A549 treated with AZD9567 at 1 μM for 4 hours (cell line): ENCODE measurements around the gene GSTT2B. TPM values are rescaled to one million over a fixed set of nuclear protein-coding genes. Genes with fewer than 3 reads are reported as not detected.

ENCODE experiments used
- total RNA-seq: library from RNA; stranded (reverse); fragments of 200-300 nt; extraction: Qiagen RNA extraction; gene quantifications from 5 replicates; pipeline ENCODE4 v1.2.3, GENCODE V29; 2022; ENCODE audit not compliant: insufficient read depth

Gene GSTT2B, protein sequence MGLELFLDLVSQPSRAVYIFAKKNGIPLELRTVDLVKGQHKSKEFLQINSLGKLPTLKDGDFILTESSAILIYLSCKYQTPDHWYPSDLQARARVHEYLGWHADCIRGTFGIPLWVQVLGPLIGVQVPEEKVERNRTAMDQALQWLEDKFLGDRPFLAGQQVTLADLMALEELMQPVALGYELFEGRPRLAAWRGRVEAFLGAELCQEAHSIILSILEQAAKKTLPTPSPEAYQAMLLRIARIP
- total RNA-seq: 0.25 to 0.52 TPM (median 0.41 TPM) in 4 of 5 replicates, not detected in the other

DNA sequence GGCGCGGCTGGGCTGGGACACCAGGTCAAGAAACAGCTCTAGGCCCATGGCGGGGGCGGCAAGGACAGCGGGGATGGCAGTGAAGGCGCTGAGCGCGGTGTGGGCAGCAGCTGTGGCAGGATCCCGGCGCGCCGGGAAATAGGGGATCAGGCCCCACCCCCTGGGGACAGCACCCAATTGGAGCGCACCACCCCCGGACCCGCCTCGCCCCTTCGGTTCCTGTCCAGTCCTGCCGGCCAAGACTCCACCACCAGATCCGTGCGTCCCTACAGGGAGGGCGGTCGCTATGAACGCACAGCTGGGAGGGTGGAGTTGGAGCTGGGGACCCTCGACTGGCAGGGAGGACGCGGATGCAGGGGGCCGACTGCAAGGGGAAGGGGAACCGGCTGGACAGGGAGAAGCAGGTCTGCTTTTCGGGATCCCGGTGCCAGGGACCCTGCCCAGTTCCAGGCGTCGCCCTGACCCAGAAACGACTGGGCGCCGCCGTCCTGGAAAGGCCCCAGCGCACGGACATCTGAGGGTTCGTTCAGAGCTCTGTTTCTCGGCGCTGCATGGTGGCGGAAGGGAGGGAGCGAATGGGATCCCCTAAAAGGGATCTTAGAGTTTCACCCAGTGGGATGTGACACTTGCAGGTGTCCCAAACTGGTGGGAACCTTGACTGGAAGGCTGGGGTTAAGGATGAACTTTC, at the start of gene GSTT2B:
Gene GSTT2B (minus strand): TSS at position 112 of the 688 bp plus-strand sequence. CDS start 64 bp downstream, at position 48.

DNA sequence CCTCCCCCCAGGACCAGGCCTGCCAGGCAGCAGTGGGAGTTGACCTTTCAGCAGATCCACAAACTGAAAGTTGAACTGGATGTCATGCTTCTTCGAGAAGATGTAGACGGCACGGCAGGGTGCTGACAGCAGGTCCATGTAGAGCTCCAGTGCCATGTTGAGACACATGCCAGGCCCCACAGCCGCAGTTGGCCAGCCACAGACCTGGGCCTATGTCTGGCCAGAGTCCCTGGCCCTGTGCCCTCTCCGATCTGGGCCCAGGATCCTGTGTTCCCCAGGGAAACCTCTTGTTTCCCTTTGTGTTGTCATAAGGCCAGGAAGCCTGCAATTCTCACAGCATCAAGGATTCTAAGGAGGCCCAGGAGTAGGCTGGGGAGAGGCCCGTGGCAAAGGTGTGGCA, 44.2 kb upstream of the GSTT2B start, which contains the start of gene GSTT4:
Gene GSTT4 (minus strand): TSS at position 253 of the 400 bp plus-strand sequence. CDS start 97 bp downstream, at position 156.

DNA sequence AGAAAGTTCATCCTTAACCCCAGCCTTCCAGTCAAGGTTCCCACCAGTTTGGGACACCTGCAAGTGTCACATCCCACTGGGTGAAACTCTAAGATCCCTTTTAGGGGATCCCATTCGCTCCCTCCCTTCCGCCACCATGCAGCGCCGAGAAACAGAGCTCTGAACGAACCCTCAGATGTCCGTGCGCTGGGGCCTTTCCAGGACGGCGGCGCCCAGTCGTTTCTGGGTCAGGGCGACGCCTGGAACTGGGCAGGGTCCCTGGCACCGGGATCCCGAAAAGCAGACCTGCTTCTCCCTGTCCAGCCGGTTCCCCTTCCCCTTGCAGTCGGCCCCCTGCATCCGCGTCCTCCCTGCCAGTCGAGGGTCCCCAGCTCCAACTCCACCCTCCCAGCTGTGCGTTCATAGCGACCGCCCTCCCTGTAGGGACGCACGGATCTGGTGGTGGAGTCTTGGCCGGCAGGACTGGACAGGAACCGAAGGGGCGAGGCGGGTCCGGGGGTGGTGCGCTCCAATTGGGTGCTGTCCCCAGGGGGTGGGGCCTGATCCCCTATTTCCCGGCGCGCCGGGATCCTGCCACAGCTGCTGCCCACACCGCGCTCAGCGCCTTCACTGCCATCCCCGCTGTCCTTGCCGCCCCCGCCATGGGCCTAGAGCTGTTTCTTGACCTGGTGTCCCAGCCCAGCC, 18.7 kb upstream of the GSTT2B start, which contains the start of gene GSTT2:
Gene GSTT2 (plus strand): TSS at position 578 of the 684 bp plus-strand sequence.

DNA sequence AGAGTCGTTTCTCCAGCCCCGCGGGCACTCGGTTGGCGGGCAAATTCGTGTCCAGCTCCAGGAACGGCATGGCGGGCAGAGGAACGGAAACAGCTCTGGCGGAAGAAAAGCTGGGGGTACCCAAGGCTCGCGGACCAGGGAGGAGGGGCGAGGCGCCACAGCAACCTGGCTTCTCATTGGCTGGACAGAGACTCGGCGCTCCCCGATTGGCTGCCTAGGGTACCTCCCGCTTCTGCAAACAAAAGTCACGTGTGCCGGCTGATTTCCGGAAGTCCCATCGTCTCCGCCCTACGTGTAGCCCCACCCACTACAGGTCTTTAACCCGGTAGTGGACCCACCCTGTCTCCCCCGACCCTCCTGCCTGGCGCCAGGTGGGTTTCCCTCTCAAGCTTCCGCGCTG, 13.3 kb upstream of the GSTT2B start, which contains the start of gene DDT:
Gene DDT (minus strand): TSS at position 97 of the 400 bp plus-strand sequence. CDS start 27 bp downstream, at position 70.

GRCh38 chr22:23966568-23966967, 5.6 kb upstream of the GSTT2B start, which contains the start of gene DDTL:
Gene DDTL, plus strand, starts transcription at chr22:23966888. Its CDS starts 27 bp downstream, at chr22:23966915.

Other genes starting within 250 kb of the GSTT2B start
- gene ZNF70, start 210.1 kb downstream of the GSTT2B start, total RNA-seq: 0.36 to 1.1 TPM (median 1.0 TPM) in 5 replicates
- 0.56 to 1.2 TPM (median 0.66 TPM) in 4 of 5 replicates, not detected in the other for gene VPREB3, start 206.8 kb downstream of the GSTT2B start, total RNA-seq
- gene C22orf15, start 198.2 kb downstream of the GSTT2B start, total RNA-seq: not detected in 5 replicates
- gene CHCHD10, start 193.2 kb downstream of the GSTT2B start, total RNA-seq: 84.4 to 197 TPM (median 181 TPM) in 5 replicates
- 0.12 to 0.26 TPM (median 0.21 TPM) in 4 of 5 replicates, not detected in the other for gene MMP11, start 188.3 kb downstream of the GSTT2B start, total RNA-seq
- gene SMARCB1, start 174.2 kb downstream of the GSTT2B start, total RNA-seq: 49.4 to 57.1 TPM (median 50.0 TPM) in 5 replicates
- gene DERL3, start 122.2 kb downstream of the GSTT2B start, total RNA-seq: 0.30 to 4.7 TPM (median 0.61 TPM) in 5 replicates
- 9.0 to 12.3 TPM (median 10.4 TPM) in 5 replicates for gene SLC2A11, start 103.3 kb downstream of the GSTT2B start, total RNA-seq
- gene MIF, start 66.8 kb downstream of the GSTT2B start, total RNA-seq: 502 to 954 TPM (median 909 TPM) in 5 replicates
- 1.6 to 2.9 TPM (median 1.9 TPM) in 5 replicates for gene DDTL, start 5.7 kb upstream of the GSTT2B start, total RNA-seq
- 112 to 170 TPM (median 160 TPM) in 5 replicates for gene DDT, start 13.2 kb upstream of the GSTT2B start, total RNA-seq
- 0.08 to 0.16 TPM in 2 of 5 replicates, not detected in the others for gene GSTT2, start 18.9 kb upstream of the GSTT2B start, total RNA-seq
- not detected in 5 replicates for gene GSTT4, start 44.3 kb upstream of the GSTT2B start, total RNA-seq
- 22.6 to 30.9 TPM (median 30.0 TPM) in 5 replicates for gene CABIN1, start 50.1 kb upstream of the GSTT2B start, total RNA-seq
- gene SUSD2, start 220.3 kb upstream of the GSTT2B start, total RNA-seq: 59.8 to 76.7 TPM (median 71.3 TPM) in 5 replicates